ENCODE results near the gene SYNJ1.

DNA sequence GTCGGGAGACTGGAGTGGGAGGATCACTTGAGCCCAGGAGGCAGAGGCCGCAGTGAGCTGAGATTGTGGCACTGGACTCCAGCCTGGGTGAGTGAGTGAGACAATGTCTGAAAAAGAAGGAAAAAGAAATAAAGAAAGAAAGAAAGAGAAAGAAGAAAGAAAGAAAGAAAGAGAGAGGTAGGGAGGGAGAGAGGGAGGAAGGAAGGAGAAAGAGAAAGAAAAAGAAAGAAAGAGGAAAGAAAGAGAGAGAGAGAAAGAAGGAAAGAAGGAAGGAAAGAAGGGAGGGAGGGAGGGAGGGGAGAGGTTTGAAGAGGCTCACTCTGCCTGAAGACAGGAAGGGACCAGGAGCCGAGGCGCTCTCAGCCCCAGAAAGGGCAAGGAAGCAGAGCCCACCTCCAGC lies 137.7 kb downstream of the SYNJ1 start:
- TF ChIP-seq GATA2 (IDR thresholded peaks at IDR 0.05; ENCODE audit: low read depth, low read length), result no peak
- TF ChIP-seq GATA3 (IDR thresholded peaks at IDR 0.05; ENCODE audit: low read depth, low read length), result no peak

All from SH-SY5Y (cell line).